ENCODE measurements around the gene BSND. TPM values are rescaled to one million over a fixed set of nuclear protein-coding genes. Genes with fewer than 3 reads are reported as not detected.

The BSND gene
- total RNA-seq, 1 experiment from 2014 or later: not detected

DNA sequence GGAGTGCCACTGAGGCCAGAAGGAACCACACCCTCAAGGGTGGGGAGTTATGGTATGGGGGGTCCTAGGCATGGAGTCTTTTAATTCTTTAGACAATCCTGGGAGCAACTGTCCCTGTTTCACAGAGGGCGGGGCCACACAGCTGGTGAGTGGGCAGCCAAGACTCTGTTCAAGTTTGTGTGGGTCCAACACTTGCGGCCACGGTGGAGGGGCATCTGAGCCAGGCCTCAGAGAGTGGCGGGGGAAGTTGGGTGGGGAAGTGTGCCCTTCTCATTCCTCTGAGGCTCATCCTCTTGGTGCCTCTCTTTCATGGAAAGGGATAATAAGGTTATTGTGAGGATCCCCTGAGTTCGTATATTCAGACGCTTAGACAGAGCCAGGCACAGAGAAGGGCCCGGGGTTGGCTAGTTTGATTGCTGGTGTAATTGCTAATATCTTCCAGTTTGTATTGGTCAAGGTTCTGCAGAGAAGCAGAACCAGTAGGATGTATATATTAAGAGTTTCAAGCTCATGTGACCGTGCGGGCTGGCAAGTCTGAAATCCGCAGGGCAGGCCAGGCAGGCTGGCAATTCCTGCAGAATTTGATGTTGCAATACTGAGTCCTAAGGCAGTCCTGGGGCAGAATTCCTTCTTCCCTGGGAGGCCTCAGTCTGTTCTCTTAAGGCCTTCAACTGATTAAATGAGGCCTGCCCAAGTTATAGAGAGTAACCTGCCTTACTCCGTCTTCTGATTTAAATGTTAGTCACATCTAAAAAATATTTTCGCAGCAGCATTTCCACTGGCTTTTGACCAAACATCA, 56.5 kb downstream of the BSND start:
- peaks cover 4% of the 10 kb centered on the region for H3K4me1 ChIP-seq (ENCODE audit: insufficient read depth, low read length, poor library complexity, severe bottlenecking)
- H3K27me3 ChIP-seq (replicated peaks; ENCODE audit: insufficient read depth, low read depth, low read length, poor library complexity): no peaks in the 10 kb centered on the region
- intact Hi-C loops (cut with micrococcal nuclease; ENCODE audit: unreplicated experiment): no loop called here
- ChIA-PET CTCF (no interaction called here), POLR2A (ENCODE audit: low non-redundant PET) (no interaction called here)
- DNase-seq (ENCODE audit: low spot score): no peak
- no peak overlapping the region for H3K4me3 ChIP-seq (ENCODE audit: low read depth, low read length, poor library complexity, severe bottlenecking)
- no peak for TF ChIP-seq EZH2 (IDR thresholded peaks at IDR 0.05; ENCODE audit: borderline replicate concordance, low read depth, low read length, poor library complexity, severe bottlenecking)
- TF ChIP-seq, protein P1, sequence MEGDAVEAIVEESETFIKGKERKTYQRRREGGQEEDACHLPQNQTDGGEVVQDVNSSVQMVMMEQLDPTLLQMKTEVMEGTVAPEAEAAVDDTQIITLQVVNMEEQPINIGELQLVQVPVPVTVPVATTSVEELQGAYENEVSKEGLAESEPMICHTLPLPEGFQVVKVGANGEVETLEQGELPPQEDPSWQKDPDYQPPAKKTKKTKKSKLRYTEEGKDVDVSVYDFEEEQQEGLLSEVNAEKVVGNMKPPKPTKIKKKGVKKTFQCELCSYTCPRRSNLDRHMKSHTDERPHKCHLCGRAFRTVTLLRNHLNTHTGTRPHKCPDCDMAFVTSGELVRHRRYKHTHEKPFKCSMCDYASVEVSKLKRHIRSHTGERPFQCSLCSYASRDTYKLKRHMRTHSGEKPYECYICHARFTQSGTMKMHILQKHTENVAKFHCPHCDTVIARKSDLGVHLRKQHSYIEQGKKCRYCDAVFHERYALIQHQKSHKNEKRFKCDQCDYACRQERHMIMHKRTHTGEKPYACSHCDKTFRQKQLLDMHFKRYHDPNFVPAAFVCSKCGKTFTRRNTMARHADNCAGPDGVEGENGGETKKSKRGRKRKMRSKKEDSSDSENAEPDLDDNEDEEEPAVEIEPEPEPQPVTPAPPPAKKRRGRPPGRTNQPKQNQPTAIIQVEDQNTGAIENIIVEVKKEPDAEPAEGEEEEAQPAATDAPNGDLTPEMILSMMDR (conservative IDR thresholded peaks at IDR 0.05; ENCODE audit: low read depth, low read length): no peak
- no peak overlapping the region for H3K27ac ChIP-seq (ENCODE audit: low read depth, low read length, poor library complexity, severe bottlenecking)
- no TSS peak for BruUV-seq (replicated peaks)
- peaks cover 76% of the 10 kb centered on the region for H3K36me3 ChIP-seq (ENCODE audit: insufficient read depth, low read length, poor library complexity, severe bottlenecking)
- H3K9me3 ChIP-seq (ENCODE audit: low read depth, low read length, poor library complexity, severe bottlenecking): no peaks in the 10 kb centered on the region

DNA sequence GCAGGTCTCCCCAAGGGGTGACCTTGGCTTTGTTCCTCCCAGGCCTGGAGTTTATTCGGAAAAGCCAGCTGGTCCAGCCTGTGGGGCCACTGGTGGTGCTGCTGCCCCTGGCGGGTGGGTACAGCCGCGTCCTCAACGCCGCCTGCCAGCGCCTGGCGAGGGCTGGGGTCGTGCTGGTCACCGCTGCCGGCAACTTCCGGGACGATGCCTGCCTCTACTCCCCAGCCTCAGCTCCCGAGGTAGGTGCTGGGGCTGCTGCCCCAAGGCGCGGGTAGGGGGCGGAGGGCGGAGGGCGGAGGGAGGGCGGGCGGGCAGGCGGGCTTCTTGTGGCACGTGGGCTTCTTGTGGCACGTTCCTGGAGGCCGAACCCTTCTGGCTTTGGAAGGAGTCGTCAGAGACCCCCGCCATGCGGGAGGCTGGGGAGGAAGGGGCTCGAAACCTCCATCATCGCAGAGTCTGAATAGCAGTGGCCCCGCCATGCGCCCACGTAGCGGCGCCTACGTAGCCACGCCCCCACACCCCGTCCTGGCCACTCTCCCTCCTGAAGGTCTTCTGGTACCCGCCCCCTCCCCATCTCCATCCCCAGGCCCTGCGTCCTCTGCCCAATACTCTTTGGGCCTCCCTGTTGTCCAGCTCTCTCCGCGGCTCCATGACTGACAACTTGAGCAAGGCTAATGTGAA, 57.4 kb downstream of the BSND start:
- POLR2A ChIA-PET (ENCODE audit: low non-redundant PET): no interaction called here
- TF ChIP-seq EZH2 (IDR thresholded peaks at IDR 0.05; ENCODE audit: borderline replicate concordance, low read depth, low read length, poor library complexity, severe bottlenecking): no peak
- TF ChIP-seq, protein P1 (conservative IDR thresholded peaks at IDR 0.05; ENCODE audit: low read depth, low read length): no peak
- H3K27me3 ChIP-seq (replicated peaks; ENCODE audit: insufficient read depth, low read depth, low read length, poor library complexity): no peaks in the 10 kb centered on the region
- no peaks in the 10 kb centered on the region for H3K4me1 ChIP-seq (ENCODE audit: insufficient read depth, low read length, poor library complexity, severe bottlenecking)
- CTCF ChIA-PET: no interaction called here
- H3K4me3 ChIP-seq (ENCODE audit: low read depth, low read length, poor library complexity, severe bottlenecking): no peak overlapping the region
- H3K27ac ChIP-seq (ENCODE audit: low read depth, low read length, poor library complexity, severe bottlenecking): no peak overlapping the region
- H3K9me3 ChIP-seq (ENCODE audit: low read depth, low read length, poor library complexity, severe bottlenecking): no peaks in the 10 kb centered on the region
- H3K36me3 ChIP-seq (ENCODE audit: insufficient read depth, low read length, poor library complexity, severe bottlenecking): peaks cover 77% of the 10 kb centered on the region
- no peak for DNase-seq (ENCODE audit: low spot score)
- intact Hi-C loops (cut with micrococcal nuclease; ENCODE audit: unreplicated experiment): no loop called here
- no TSS peak for BruUV-seq (replicated peaks)

DNA sequence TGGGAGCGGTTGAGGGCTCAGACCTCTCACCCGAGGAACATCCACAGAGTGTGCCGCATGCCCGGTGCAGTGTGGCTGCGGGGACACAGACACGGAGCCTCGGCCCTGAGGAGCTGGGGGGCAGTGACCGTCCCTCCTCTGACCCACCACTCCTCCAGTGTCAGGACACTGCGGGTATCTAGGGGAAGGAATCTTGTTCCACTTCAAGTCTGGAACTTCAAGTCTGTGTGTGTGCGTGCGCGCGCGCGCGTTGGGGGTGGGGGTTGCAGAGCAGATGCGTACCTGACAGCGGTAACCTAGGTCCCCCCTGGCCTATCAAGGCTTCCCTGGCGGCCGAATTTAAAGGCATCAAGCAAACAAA, 57.9 kb downstream of the BSND start:
- no TSS peak for BruUV-seq (replicated peaks)
- intact Hi-C loops (cut with micrococcal nuclease; ENCODE audit: unreplicated experiment): no loop called here

More for the DNA sequence above, 57.9 kb downstream of the BSND start:
- CTCF ChIA-PET: no interaction called here
- DNase-seq (ENCODE audit: low spot score): no peak
- no peak overlapping the region for H3K4me3 ChIP-seq (ENCODE audit: low read depth, low read length, poor library complexity, severe bottlenecking)
- H3K36me3 ChIP-seq (ENCODE audit: insufficient read depth, low read length, poor library complexity, severe bottlenecking): peaks cover 78% of the 10 kb centered on the region
- no peaks in the 10 kb centered on the region for H3K4me1 ChIP-seq (ENCODE audit: insufficient read depth, low read length, poor library complexity, severe bottlenecking)
- no peaks in the 10 kb centered on the region for H3K9me3 ChIP-seq (ENCODE audit: low read depth, low read length, poor library complexity, severe bottlenecking)
- H3K27ac ChIP-seq (ENCODE audit: low read depth, low read length, poor library complexity, severe bottlenecking): no peak overlapping the region
- POLR2A ChIA-PET (ENCODE audit: low non-redundant PET): no interaction called here
- no peak for TF ChIP-seq EZH2 (IDR thresholded peaks at IDR 0.05; ENCODE audit: borderline replicate concordance, low read depth, low read length, poor library complexity, severe bottlenecking)
- TF ChIP-seq, protein P1 (conservative IDR thresholded peaks at IDR 0.05; ENCODE audit: low read depth, low read length): no peak
- no peaks in the 10 kb centered on the region for H3K27me3 ChIP-seq (replicated peaks; ENCODE audit: insufficient read depth, low read depth, low read length, poor library complexity)
